Hematopoietic multipotent progenitor cell treated with erythropoietin and hydrocortisone succinate and interleukin-3 and kit ligand, for 17 days (in vitro differentiated cells): ENCODE results near the gene GALR3.

Experiments
- DNase-seq: peaks from one replicate; pipeline ENCODE4 v3.0.0-alpha.2; 2015; ENCODE audit warnings: low spot score

The GALR3 gene

GRCh38 chr22:37824674-37825641 is 1.8 kb downstream of the GALR3 start:
- no peak for DNase-seq

- DNase-seq = no peak
These were observed 3.9 kb downstream of the GALR3 start for GRCh38 chr22:37827056-37827455.

- no peak for DNase-seq
These were observed 7.1 kb downstream of the GALR3 start for GRCh38 chr22:37830093-37830842.

GRCh38 chr22:37831472-37831871 is 8.3 kb downstream of the GALR3 start:
- DNase-seq = no peak

GRCh38 chr22:37832022-37832857 is 9.1 kb downstream of the GALR3 start:
- no peak for DNase-seq

GRCh38 chr22:37842015-37842793 is 19.0 kb downstream of the GALR3 start:
- no peak for DNase-seq

- no peak for DNase-seq
These were observed 20.5 kb downstream of the GALR3 start for GRCh38 chr22:37843741-37844089.

GRCh38 chr22:37844904-37845329 is 21.7 kb downstream of the GALR3 start:
- DNase-seq = no peak

GRCh38 chr22:37846433-37846832 is 23.3 kb downstream of the GALR3 start:
- no peak for DNase-seq

- DNase-seq = peak; percentile 30
These were observed 25.5 kb downstream of the GALR3 start for GRCh38 chr22:37848587-37849088.

- peak; percentile 88 for DNase-seq
These were observed 26.0 kb downstream of the GALR3 start, which contains the start of gene EIF3L for GRCh38 chr22:37849089-37849751. TSS of gene EIF3L (plus strand) at chr22:37849419. CDS start at chr22:37849450, 31 bp downstream.

- no peak for DNase-seq
These were observed 27.6 kb downstream of the GALR3 start for GRCh38 chr22:37850801-37851200.

GRCh38 chr22:37852418-37852817 is 29.2 kb downstream of the GALR3 start:
- no peak for DNase-seq

- no peak for DNase-seq
These were observed 31.8 kb downstream of the GALR3 start for GRCh38 chr22:37854946-37855345.

GRCh38 chr22:37855462-37855861 is 32.3 kb downstream of the GALR3 start:
- DNase-seq = no peak

GRCh38 chr22:37860796-37861421 is 37.7 kb downstream of the GALR3 start:
- no peak for DNase-seq

GRCh38 chr22:37862570-37863325 is 39.6 kb downstream of the GALR3 start:
- DNase-seq = no peak

- no peak for DNase-seq
These were observed 42.3 kb downstream of the GALR3 start for GRCh38 chr22:37865510-37865909.

- no peak for DNase-seq
These were observed 47.1 kb downstream of the GALR3 start for GRCh38 chr22:37870273-37870672.
